ENCODE measurements around the gene CFAP45.
A peak's percentile ranks its signal among the peaks of the same experiment; 100 is the strongest.

Gene CFAP45

DNA sequence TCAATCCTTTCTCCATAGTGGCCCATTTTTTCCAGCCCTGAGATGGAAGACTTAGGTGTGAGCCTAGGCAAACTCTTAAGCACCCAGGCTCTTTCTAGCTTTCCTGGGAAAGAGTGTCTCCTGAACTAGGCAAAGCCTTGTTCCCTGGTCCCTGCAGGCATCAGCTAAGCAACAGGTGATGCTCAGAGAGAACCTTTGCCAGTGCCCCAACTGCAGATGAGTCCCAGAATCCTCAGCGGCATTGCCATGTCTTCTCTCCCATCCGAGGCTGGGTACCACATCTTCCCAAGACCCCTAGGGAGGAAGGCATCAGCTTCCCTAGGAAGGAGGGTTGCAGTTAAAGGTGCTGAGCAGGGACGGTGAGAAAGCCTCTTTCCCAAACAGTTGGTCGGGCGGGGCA, 29.3 kb downstream of the CFAP45 start:
- DNase-seq = no peak

GRCh38 chr1:159869607-159870006, 30.4 kb downstream of the CFAP45 start:
- no peak for DNase-seq

GRCh38 chr1:159869173-159869572, 30.8 kb downstream of the CFAP45 start:
- no peak for DNase-seq

DNA sequence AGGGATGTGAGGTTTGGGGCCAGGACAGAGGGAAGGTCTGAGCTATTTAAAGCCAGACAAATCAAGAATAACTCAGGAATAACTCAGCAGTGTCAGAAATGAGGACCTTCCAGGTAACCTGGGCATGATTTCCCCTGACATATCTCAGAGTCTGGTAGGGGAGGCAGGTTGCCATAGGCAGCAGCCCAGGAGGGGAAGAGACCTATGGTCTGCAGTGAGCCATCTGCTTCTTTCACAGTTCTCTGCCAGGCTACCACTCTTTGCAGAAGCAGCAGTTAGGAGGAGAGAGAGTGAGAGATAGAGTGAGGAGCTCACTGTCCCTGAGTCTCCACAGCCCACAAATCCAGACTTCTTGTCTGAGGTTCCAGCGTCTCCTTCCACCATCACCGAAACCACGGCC, 31.2 kb downstream of the CFAP45 start:
- DNase-seq = peak; percentile 15

GRCh38 chr1:159867664-159868026, 32.3 kb downstream of the CFAP45 start:
- peak; percentile 35 for DNase-seq

- DNase-seq = no peak
Observed at GRCh38 chr1:159866905-159867663, 32.9 kb downstream of the CFAP45 start.

DNA sequence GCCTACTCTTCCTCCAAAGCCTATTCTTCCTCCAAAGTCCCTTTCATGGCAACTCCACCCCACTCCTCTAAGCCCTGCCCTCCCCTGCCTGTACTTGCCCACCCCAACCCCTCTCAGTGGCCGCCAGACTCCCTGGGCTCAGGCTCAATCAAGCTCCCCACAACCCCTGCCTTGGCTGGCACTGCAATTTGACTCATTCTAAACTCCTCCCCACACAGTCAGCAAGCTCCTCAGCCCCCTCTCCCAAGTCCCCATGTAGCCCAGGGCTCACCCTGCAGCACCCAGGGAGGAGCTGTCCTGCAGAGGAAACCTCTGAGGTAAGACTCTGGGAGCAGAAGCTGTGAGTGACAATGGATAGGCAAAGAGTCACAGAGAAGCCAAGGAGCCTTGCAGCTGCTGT, 33.9 kb downstream of the CFAP45 start:
- no peak for DNase-seq

GRCh38 chr1:159864262-159864661, 35.7 kb downstream of the CFAP45 start:
- no peak for DNase-seq

- no peak for DNase-seq
Observed at GRCh38 chr1:159862557-159862956, 37.4 kb downstream of the CFAP45 start, which contains the start of gene VSIG8. TSS of gene VSIG8 (minus strand) at chr1:159862657. CDS start at chr1:159862521, 136 bp downstream.

DNA sequence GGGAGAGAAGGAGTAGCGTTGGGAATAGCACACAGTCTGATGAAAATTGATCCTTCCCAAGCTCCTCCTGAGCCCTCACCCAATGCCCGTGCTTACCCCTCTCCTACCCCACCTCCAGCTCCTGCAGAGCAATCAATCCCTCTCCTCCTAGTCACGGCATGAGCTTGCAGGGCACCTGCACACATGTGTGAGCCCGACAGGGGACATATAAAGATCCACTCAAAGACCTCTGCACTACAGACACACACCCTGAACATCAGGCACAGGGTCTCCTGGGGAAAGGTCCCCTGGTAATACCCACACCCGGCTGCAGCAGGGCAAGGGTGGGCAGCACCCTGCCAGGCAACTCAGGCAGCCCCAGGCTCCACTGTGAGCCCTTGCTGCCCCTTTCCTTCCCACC, 37.9 kb downstream of the CFAP45 start:
- DNase-seq = no peak

DNA sequence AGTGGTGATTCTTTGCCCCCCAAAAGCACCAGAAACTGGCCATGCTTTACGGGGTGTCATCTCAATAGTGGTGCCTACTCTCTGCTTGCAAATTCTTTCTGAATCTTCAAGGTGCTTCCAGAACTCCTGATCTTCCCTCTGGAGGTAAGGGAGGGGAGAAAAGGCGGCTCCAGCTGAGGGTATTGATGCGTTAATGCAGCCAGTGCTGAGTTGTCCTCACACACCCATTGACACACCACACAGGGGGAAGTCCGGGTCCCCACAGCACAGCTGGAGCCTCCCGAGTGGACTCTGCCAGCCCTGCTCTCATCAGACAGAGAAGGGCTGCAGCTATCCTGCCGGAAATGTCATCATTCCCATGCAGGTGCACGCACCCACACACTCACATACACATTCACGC, 38.7 kb downstream of the CFAP45 start:
- DNase-seq = no peak

- DNase-seq = no peak
Observed at GRCh38 chr1:159860456-159860855, 39.5 kb downstream of the CFAP45 start.

DNA sequence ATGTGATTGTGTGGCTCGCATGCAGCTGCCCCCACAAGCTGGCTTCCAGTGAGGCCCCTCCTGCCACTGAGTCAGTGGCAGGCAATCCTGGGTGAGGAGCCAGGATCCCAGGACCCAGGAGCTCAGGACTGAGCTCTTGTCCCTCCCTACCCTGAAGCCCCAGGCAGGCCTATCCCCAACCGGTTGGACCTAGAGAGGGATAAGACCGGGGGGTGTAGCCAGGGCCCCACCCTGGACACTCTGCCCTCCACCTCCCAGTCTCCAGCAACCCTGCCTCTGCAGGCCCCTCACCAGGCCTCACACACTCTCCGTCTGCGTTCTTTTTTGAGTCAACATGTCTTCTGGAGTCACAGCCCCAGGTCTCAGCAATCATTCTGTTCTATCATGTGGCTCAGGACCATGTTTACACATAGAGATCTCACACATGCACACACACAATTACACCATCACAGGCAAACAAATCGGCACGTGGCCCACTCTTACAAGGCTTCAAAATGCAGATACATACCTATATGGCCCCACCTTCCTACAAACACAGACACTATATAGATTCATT, 40.1 kb downstream of the CFAP45 start:
- no peak for DNase-seq

GRCh38 chr1:159857889-159858288, 42.1 kb downstream of the CFAP45 start:
- no peak for DNase-seq

DNA sequence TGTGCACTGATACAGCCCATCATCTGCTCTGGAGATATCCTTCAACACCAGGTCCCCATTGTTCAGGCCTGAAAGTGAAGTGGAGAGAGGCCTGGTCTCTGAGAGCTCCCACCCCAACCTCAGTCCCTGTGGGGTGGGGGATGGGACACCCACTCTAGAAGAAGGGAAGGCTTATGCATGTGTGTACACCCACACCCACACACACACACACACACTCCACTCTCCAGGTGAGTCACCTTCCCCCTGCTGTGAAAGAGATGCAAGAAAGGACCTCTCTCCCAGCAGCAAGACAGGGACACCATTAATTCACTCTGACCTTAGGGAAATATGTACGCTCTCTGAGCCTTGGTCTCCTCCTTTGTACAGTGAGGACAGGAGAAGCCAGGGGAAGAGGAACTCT, 43.4 kb downstream of the CFAP45 start:
- no peak for DNase-seq

DNA sequence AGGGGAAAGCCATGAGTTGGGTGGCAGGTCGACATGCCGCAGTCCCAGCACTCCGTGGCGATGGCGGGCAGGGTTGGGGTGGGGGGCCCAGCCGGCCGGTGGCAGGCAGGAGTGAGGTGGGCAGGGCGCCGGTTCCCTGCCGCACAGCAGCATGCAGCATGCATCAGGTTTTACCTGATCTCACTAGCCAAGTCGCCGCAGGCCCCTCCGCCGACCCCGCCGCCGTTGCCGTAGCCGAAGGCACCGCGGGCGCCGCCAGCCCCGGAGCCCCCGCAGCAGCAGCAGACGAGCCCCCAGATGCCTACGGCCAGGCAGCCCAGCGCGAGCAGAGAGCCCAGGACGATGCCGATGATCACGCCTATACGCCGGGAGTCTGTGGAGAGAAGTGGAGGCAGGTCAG, 44.3 kb downstream of the CFAP45 start:
- DNase-seq = no peak

DNA sequence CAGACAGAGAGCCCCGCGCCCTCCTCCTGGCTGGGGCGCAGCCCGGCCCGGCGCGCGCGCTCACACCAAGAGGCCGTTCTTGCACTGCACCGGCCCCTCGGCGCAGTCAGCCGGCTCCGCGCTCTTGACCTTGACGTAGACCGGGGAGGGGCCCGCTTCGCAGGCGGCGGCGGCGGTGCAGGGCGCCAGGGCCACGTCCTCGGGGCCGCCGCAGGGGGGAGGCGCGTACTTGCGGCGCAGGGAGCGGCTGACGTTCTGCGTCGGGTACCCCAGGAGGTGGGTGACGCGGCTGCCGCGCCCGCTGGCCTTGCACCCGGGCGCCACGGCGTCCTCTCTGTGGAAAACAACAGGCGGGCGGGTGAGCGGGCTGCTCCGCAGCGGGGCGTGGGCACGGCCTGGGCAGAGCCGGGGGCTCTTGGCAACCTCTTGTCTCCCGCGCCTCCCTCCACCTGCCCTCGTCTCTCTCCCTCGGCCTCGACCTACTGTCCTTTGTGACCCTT, 45.2 kb downstream of the CFAP45 start:
- no peak for DNase-seq

- DNase-seq = no peak
Observed at GRCh38 chr1:159854116-159854692, 45.8 kb downstream of the CFAP45 start.

DNA sequence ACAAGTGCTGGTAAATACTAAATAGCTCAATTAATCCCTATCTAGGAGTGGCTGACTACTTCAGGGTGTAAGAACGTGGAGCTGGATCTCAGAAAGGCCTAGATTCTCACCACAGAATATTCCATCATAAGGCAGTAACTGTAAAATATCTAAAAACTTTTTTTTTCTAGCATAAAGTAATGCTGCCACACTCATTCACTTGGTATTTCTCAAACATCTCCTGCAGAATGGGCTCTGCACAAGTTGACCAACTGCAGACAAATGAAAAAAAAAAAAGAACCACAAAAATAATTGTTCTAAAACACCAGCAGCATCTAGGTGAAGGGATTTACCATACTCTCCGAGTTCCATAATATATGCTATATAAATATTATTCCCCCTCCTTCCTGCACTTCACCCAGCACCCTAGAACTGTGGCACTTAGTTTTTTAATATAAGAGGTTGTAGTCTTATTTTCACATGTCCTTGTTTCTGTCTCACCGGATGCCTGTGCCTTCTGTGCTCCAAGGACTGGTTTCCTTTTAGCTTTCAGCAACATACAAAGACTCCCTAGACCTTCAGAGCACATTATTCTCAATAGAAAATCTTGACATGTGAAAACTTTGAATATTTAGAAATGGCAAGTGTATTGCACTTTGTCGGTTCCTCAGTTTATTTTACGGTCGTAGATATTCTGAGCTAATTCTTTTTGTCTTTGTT, 46.4 kb downstream of the CFAP45 start:
- no peak for DNase-seq

DNA sequence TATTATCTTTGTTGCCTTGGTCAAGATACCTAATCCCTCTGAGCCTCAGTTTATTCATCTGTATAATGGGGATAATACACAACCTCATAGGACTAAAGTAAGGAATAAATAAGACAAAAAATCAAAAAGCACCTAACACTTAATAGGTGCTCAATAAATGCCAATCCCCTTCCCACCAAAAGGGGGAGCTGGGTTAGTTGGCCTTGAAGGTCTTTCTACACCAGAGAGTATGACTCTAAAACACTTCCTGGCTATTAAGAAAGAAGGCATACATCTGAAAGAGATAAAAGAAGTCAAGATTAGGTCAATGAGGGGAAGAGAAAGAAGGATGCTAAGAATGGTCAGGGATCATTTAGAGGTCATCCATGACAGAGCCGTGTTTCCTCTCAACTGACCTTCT, 48.6 kb downstream of the CFAP45 start:
- no peak for DNase-seq

GRCh38 chr1:159849626-159850366, 50.2 kb downstream of the CFAP45 start:
- DNase-seq = no peak

- DNase-seq = no peak
Observed at GRCh38 chr1:159848326-159848725, 51.6 kb downstream of the CFAP45 start.

DNA sequence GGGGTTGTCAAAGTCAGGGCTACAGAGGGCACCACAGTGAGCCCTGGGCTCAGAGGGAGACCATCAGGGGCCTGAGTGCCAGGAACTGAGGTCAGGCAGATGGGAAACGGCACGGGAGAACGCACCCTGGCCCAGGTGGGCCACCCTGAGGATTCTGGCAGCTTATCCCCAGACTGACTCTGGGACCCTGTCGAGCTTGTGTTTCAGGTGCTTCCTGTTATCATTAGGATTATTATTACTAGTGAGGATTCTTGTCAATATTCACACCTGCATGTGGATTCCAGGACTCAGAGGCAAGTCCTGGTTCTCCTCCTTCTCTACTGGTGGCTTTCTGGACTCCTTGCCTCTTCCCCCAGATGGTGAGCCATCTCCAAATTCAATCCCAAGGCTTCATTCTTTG, 52.7 kb downstream of the CFAP45 start:
- no peak for DNase-seq
